Motor neuron (in vitro differentiated cells): ENCODE results near the gene SHISA8. TPM values are rescaled to one million over a fixed set of nuclear protein-coding genes. Genes with fewer than 3 reads are reported as not detected.
A peak's percentile ranks its signal among the peaks of the same experiment; 100 is the strongest.

Experiments
- ATAC-seq, 8 experiments: fragments of 200-7000 bp; cut with Tn5 transposase; replicated peaks in 6 of 8; 2 replicates each; pipeline ENCODE4 v1.8.0; 2021; ENCODE audit warnings: mild to moderate bottlenecking in 8 of 8, moderate library complexity in 8 of 8
- H3K27ac ChIP-seq, 2 donors: fragments of 250-450 bp; sonication (Bioruptor Pico); 2 replicates each; pipeline ENCODE4 v1.9.0; 2021; ENCODE audit warnings: antibody characterized with exemption in 2 of 2, mild to moderate bottlenecking in 2 of 2, moderate library complexity in 1 of 2
- H3K4me1 ChIP-seq, 2 donors: fragments of 250-450 bp; sonication (Bioruptor Pico); replicated peaks in 1 of 2; 2 replicates each; pipeline ENCODE4 v1.6.1; 2021; ENCODE audit warnings: antibody characterized with exemption in 2 of 2, mild to moderate bottlenecking in 2 of 2, moderate library complexity in 1 of 2
- H3K4me3 ChIP-seq, 5 donors: fragments of 250-450 bp; sonication (Bioruptor Pico); 2 replicates each; pipeline ENCODE4 v1.9.0; 2021; ENCODE audit warnings: antibody characterized with exemption in 5 of 5, mild to moderate bottlenecking in 5 of 5, moderate library complexity in 4 of 5
- WGBS, 10 experiments: fragments of 450-650 bp; shearing (Covaris generic); methylation state at CpG; one replicate each; pipeline ENCODE4 v1.0.0; 2022; 5-methylcytosine and 5-hydroxymethylcytosine counted together
- in situ Hi-C, 9 experiments: fragments of 400-800 bp; cut with MboI; loops; one replicate each; pipeline ENCODE4 v1.15.0; 2021; ENCODE audit warnings: low sequenced_read_pairs in 9 of 9, low pct_unique_long_range_greater_than_20kb in 2 of 9; ENCODE audit not compliant: unreplicated experiment in 9 of 9
- total RNA-seq, 8 experiments: library from RNA; unstranded; fragments of 300-600 nt; gene quantifications; 2 replicates each; pipeline versions ENCODE4 v1.2.3 to v1.2.4, GENCODE V29; 2022

The SHISA8 gene
- total RNA-seq, 8 experiments from 2014 or later, result 0.11 to 0.27 (median 0.13) TPM; not detected in 5

DNA sequence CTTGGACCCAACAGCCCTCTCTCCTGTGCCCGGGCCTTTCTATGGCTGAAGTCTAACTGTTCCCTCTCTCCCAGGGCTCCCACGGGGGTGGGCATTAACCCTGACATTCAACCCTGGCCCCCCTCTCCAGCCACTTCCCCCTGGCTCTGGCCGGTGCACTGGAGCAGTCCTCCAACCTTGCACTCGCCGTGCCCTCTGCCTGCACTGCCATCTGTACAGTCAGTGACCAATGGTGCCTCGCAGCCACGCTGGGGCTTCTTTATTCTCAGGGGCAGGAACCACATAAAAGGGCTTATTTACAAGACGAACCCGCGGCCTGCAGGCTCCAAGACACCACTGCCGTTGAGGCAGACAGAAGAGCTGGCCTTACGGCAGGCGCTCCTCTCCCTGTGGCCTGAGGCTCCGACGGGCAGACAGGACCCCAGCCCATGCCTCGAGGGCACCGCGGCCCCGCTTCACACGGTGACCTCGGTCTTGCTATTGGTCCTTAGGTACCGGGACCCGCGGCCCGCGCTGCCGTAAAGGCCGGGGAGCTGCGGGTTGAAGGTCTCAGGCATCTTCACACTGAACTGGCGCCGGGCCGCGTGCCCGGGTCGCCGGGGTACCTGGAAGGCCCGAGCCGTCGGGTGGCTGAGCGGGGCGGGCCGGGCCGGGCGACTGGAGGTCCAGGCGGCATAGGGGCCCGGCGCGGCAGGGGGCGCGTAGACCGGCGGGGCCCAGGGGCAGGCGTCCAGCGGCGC lies 5.4 kb downstream of the SHISA8 start:
- WGBS, 10 experiments, result 7 to 80% (median 75%) methylated on average over 1 to 12 of the region's 55 CpGs; no CpG with 5 or more reads in 5 of the 10 experiments
- Histone ChIP-seq H3K4me3 (peak overlapping the region in 2 of 5 donors; percentile 10 to 18), H3K4me1 (peaks cover 2 to 9% of the 10 kb centered on the region in 2 donors), H3K27ac (no peak overlapping the region)
- peak in 5 of 8 experiments; percentile 1 to 2 (median 2) for ATAC-seq
- in situ Hi-C loops, result no loop called here

GRCh38 chr22:41908411-41909309 lies 6.2 kb downstream of the SHISA8 start:
- Histone ChIP-seq H3K4me3 (no peak overlapping the region), H3K27ac (no peak overlapping the region), H3K4me1 (peaks cover 2 to 9% of the 10 kb centered on the region in 2 donors)
- in situ Hi-C loops, result no loop called here
- 24 to 100% (median 64%) methylated on average over 1 to 7 of the region's 14 CpGs; no CpG with 5 or more reads in 5 of the 10 experiments for WGBS, 10 experiments
- ATAC-seq, result peak in 5 of 8 experiments; percentile 1 to 11 (median 4)

DNA sequence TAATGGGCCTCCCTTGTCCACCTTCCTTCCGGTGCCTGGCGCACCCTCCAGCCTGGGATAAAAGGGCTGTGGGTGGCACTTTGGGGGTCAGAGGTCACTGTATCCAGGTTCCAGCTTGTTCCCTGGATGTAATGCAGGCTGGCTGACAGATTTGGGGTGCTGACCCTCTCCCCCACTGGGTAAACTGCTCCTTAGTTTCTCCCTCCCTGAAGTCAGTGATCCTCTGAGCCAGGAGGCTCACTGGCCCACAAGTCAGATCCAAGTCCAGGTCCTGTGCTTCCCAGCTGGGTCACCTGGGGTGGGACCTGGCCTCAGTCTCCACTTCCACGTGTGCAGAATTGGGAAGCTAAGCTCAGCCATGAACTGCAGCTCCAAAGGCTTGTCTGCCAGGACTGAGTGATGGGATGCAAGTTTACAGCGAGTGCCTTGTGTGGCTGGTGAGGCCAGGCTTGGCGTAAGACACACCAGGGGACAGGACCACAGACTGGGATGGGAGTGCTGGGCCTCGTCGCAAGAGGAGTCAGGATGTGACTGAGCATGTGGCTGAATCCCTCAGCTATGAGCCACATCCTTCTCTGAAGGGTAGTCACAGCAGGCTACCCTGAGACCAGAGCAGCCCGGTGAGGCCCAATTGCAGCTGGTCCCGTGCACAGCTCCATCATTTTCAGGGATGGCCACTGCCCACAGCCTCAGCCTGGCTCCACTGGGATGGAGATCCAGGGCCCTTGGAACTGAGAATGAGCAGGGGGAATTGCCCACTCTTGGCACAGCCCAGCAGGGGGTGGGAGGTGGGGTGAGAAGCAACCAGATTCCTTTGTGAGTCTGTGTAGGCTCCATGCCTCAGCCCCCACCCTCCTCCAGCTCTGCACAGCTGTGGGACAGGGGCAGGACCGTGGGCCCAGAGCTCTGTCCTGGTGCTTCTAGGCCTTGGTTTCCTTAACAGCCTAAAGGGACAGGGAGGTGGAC lies 7.2 kb downstream of the SHISA8 start:
- in situ Hi-C loops, result no loop called here
- 50 to 80% (median 70%) methylated on average over 1 to 5 of the region's 10 CpGs; no CpG with 5 or more reads in 6 of the 10 experiments for WGBS, 10 experiments
- Histone ChIP-seq H3K27ac (no peak overlapping the region), H3K4me3 (no peak overlapping the region), H3K4me1 (peaks cover 2 to 9% of the 10 kb centered on the region in 2 donors)
- peak in 3 of 8 experiments; percentile 3 to 4 (median 4) for ATAC-seq

GRCh38 chr22:41906822-41907221 lies 8.1 kb downstream of the SHISA8 start:
- peaks cover 2 to 9% of the 10 kb centered on the region in 2 donors for H3K4me1 ChIP-seq
- no peak overlapping the region for H3K4me3 ChIP-seq
- 83 to 100% (median 100%) methylated on average over 1 to 2 of the region's 5 CpGs; no CpG with 5 or more reads in 7 of the 10 experiments for WGBS, 10 experiments
- ATAC-seq, result no peak
- in situ Hi-C loops, result no loop called here
- H3K27ac ChIP-seq, result no peak overlapping the region

DNA sequence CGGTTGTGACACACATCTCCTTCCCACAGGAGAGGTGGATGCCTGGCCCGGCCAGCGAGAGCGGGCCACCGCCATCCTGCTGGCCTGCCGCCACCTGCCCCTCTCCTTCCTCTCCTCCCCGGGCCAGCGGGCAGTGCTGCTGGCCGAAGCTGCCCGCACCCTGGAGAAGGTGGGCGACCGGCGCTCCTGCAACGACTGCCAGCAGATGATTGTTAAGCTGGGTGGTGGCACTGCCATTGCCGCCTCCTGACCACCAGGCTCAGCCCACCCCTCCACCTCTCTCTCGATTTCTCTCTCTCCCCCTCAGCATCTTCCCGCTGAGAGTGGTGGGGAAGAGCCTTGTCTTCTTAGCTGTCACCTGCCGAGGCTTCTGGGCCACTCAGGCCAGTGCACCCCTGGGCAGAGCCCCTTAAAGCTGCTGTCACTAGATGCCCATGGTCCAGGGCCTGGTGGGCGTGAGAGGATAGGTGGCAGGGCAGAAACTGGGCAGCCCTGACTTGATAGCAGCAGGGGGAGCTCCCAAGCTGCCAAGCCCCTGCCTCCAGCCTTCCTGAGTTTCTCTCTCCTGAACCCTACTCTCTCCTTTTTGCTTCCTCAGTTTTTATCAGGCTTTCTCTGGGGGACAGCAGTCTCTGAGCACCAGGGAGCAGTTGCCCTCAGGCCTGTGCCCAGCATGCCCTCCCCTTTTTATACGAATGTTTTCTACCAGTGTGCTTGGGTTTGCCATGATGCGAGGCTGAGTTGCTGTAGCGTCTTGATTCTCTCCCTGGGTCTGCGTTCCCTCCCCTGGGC lies 9.3 kb downstream of the SHISA8 start:
- ATAC-seq, result no peak
- in situ Hi-C loops, result no loop called here
- H3K4me1 ChIP-seq, result peaks cover under 1 to 5% of the 10 kb centered on the region in 2 donors
- no peak overlapping the region for H3K4me3 ChIP-seq
- H3K27ac ChIP-seq, result no peak overlapping the region
- WGBS, 10 experiments, result 80 to 100% (median 93%) methylated on average over 1 to 6 of the region's 23 CpGs; no CpG with 5 or more reads in 5 of the 10 experiments

GRCh38 chr22:41904450-41905410 lies 10.1 kb downstream of the SHISA8 start:
- in situ Hi-C loops, result no loop called here

DNA sequence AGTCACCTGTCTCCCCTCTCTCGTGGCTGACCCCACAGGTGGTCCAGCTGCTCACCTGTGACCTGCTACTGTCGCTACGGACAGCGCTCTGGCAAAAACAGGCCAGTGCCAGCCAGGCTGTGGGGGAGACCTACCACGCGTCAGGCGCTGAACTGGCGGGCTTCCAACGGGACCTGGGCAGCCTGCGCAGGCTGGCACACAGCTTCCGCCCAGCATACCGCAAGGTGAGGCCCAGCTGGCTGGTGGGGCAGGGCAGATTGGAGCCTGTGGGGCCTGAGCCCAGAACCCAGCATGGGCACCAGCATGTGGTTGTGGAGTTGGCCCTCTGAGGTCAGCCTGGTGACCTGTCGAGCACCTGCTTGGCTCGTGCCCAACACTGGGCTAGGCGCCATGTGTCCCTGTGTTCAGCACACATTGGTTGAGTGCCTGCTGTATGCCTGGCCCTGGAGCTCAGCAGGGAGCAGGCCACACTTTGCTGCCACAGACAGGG lies 11.9 kb downstream of the SHISA8 start:
- 67 to 100% (median 98%) methylated on average over 1 to 14 of the region's 15 CpGs; no CpG with 5 or more reads in 5 of the 10 experiments for WGBS, 10 experiments
- no peak overlapping the region for H3K4me3 ChIP-seq
- no peak overlapping the region for H3K27ac ChIP-seq
- peak in 3 of 8 experiments; percentile 6 to 14 (median 10) for ATAC-seq
- in situ Hi-C loops, result no loop called here
- H3K4me1 ChIP-seq, result no peaks in the 10 kb centered on the region

More at GRCh38 chr22:41904450-41905410, 10.1 kb downstream of the SHISA8 start:
- 99 to 100% (median 100%) methylated on average over 1 to 10 of the region's 24 CpGs; no CpG with 5 or more reads in 7 of the 10 experiments for WGBS, 10 experiments
- no peaks in the 10 kb centered on the region for H3K4me1 ChIP-seq
- H3K27ac ChIP-seq, result no peak overlapping the region
- H3K4me3 ChIP-seq, result no peak overlapping the region
- ATAC-seq, result peak in 1 of 8 experiments; percentile 2

DNA sequence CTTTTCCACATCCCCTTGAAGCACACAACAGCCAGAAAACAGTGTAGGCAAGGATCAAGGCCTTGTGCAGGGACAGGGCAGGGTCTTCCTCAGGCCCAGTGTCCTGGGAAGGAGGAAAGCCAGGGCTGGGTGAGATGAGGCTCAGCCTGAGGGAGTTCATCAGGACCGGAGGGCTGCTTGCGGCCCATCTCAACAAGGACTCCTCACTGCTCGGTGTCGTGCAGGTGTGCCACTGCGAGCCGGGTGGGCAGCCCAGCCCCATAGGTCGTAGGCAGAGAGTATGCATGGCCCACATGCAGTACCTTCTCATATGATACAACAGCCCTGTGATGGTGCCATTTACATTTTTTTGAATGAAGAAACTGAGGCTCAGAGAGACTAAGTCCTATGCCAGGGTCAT lies 12.9 kb downstream of the SHISA8 start:
- in situ Hi-C loops, result no loop called here
- WGBS, 10 experiments, result 88 to 92% methylated on average over 2 to 5 of the region's 7 CpGs; no CpG with 5 or more reads in 8 of the 10 experiments
- no peak overlapping the region for H3K4me3 ChIP-seq
- peak in 3 of 8 experiments; percentile 3 to 12 (median 11) for ATAC-seq
- H3K4me1 ChIP-seq, result no peaks in the 10 kb centered on the region
- no peak overlapping the region for H3K27ac ChIP-seq

DNA sequence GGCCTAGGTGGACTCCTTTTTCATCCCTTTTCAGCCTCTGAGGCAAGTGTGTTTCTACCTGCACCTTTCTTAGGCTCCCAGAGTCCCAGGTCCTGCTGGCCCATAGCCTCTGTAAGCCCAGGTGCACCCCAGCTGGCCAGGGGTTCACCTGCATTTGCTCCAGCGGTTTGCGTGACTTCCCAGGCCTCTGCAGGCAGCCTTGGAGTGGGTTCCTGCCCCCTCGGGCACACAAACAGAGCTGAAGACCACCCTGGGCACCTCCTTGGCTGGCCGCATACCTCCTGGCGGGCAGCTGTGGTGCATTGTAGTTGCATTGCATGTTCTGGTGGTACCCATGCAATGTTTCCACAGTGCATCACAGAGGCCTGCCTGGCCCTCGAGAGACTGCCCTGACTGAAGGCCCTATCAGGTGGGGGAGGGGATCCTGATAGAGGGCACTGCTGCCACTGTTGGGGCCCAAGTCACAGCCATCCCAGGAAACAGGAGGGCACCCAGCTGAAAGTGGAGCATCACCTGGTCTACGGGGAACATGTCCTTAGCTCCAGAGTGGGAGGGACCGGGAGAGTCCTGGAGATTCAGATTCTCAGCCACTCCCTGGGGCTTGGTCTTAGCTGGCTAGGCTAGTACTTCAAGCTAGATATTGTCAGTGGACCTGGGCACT lies 14.1 kb downstream of the SHISA8 start:
- no peak overlapping the region for H3K4me3 ChIP-seq
- WGBS, 10 experiments, result 88 to 100% (median 100%) methylated on average over 1 to 5 of the region's 8 CpGs; no CpG with 5 or more reads in 5 of the 10 experiments
- H3K4me1 ChIP-seq, result no peaks in the 10 kb centered on the region
- in situ Hi-C loops, result no loop called here
- no peak overlapping the region for H3K27ac ChIP-seq
- ATAC-seq, result peak in 1 of 8 experiments; percentile 14

DNA sequence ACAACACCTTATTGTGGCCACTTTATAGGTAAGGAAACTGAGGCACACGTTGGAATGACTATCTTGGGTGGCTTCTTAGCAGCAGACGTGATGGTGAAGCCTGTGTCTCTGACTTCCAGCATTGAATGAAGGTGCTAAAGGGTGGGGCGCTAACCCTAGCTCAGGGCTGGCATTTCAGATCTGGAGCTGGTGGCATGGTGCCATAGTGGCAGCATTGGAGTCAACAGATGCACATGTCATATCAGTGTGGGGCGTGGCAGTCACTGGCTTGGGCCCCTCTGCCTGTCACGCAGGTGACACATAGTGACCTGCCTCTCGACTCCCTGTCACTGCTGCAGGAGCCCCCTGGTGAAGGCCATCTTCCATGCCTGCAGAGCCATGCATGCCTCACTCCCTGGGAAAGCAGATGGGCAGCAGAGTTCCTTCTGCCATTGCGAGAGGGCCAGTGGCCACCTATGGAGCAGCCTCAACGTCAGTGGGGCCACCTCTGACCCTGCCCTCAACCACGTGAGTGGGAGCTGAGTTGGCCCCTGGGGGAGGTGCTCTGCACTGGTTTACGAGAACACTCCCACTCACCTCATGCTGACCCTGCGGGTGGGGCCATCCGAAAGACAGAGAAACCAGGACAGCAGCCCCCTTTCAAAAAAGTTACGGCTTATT lies 14.8 kb downstream of the SHISA8 start:
- Histone ChIP-seq H3K4me1 (no peaks in the 10 kb centered on the region), H3K27ac (no peak overlapping the region), H3K4me3 (no peak overlapping the region)
- no peak for ATAC-seq
- in situ Hi-C loops, result no loop called here
- WGBS, 10 experiments, result 40 to 100% (median 90%) methylated on average over 1 to 10 of the region's 13 CpGs; no CpG with 5 or more reads in 2 of the 10 experiments
